ENCODE measurements around the gene ZNF341. TPM values are rescaled to one million over a fixed set of nuclear protein-coding genes. Genes with fewer than 3 reads are reported as not detected.

ZNF341 gene
- total and polyA plus RNA-seq, 7 donors, result 1.2 to 7.9 (median 2.5) TPM

GRCh38 chr20:33686984-33687366, 44.8 kb upstream of the ZNF341 start:
- DNase-seq, result no peak
- H3K4me1 ChIP-seq, result peaks cover 0 to 19% (median 15%) of the 10 kb centered on the region in 4 donors
- 69 to 80% methylated on average over 14 of the region's 14 CpGs for WGBS, 2 donors
- TF ChIP-seq POLR2A (IDR thresholded peaks at IDR 0.05) (no peak), EP300 (IDR thresholded peaks at IDR 0.05) (no peak), CTCF (IDR thresholded peaks at IDR 0.05) (no peak), POLR2AphosphoS5 (IDR thresholded peaks at IDR 0.05) (no peak)
- H3K27me3 ChIP-seq, result no peaks in the 10 kb centered on the region
- peak overlapping the region in 2 of 4 donors; percentile 50 to 51 for H3K4me3 ChIP-seq
- intact Hi-C loops (cut with DNase I), result loop anchor here (5.0 kb wide), 1 partner anchor 45 kb away; the partner anchor contains the start of gene ZNF341
- H3K27ac ChIP-seq, result peak overlapping the region; percentile 46 to 65 (median 62)
- no peaks in the 10 kb centered on the region for H3K9me3 ChIP-seq
- no peaks in the 10 kb centered on the region for H3K36me3 ChIP-seq

DNA sequence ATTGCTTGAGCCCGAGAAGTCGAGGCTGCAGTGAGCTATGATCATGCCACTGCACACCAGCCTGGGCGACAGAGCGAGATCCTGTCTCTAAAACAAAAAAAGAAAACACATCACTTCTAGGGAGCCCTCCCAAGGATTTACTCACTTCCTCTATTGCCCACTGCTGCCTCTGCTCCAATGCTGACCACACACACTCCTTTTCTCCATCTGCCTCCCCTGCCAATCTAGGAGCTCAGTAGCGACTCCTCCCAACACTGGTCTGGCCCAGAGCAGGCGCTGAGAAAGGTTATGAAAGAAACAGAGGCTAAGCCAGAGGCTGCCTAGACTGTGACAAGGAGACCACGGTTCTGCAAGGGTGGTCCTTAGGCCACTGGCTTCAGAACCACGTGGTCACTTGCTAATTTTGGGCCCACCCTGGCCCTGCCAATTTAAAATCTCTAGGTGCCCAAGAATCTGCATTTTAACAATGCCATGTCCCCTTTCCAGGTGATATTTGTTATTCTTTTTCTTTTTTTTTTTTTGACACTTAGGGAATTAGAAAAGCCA, 44.4 kb upstream of the ZNF341 start:
- no peak for TF ChIP-seq POLR2A (IDR thresholded peaks at IDR 0.05)
- TF ChIP-seq EP300 (IDR thresholded peaks at IDR 0.05), result no peak
- no peak for TF ChIP-seq CTCF (IDR thresholded peaks at IDR 0.05)
- TF ChIP-seq POLR2AphosphoS5 (IDR thresholded peaks at IDR 0.05), result no peak
- Histone ChIP-seq H3K27ac (peak overlapping the region in 1 of 4 donors; percentile 65), H3K4me1 (peaks cover 0 to 19% (median 15%) of the 10 kb centered on the region in 4 donors), H3K9me3 (no peaks in the 10 kb centered on the region), H3K27me3 (no peaks in the 10 kb centered on the region), H3K36me3 (no peaks in the 10 kb centered on the region), H3K4me3 (no peak overlapping the region)
- 85 to 88% methylated on average over 8 of the region's 8 CpGs for WGBS, 2 donors
- DNase-seq, result no peak
- intact Hi-C loops (cut with DNase I), result loop anchor here (5.0 kb wide), 1 partner anchor 45 kb away; the partner anchor contains the start of gene ZNF341

DNA sequence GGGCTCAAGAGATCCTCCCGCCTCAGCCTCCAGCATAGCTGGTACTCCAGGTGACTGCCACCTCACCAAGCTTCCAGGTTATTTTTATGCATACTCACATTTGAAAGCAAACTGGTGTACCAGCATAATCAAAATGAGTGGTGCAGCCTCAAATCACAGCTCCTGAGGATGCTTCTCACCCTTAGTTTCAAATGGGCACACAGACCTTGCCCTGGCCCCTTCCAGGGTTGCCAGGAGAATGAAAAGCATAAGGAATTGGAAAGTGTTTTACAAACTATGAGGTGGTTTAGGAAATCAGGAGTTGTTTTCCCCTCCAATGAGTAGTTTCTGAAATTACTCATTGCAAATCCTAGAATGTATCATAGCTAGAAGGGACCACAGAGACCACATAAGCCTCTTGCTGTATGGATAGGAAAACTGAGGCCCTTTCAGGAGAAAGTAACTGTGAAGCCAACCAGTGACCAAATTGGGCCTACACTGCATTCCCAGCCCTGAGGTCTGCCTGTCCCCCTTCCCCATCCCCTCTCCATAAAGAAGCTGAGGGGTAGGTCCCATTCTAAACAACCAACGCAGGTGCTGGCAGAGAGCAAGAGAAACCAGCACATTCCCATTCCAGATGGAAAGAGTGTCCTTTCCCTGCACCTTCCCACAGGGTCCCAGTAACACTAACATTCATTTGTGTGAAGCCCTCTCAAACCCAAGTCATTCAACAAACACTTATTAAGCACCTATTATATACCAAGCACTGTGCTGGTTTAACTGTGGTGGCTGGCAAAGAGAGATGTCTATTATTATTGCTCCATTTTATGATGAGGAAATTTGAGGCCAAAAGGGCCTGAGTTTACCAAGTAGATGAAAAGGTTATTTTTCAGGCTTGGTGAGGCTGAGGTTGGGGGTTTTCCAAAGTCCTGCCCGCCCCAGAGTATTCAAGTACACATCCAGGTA, 43.5 kb upstream of the ZNF341 start:
- TF ChIP-seq EP300 (IDR thresholded peaks at IDR 0.05), result no peak

GRCh38 chr20:33688938-33689424, 42.8 kb upstream of the ZNF341 start:
- H3K9me3 ChIP-seq, result no peaks in the 10 kb centered on the region
- H3K27me3 ChIP-seq, result no peaks in the 10 kb centered on the region
- H3K36me3 ChIP-seq, result no peaks in the 10 kb centered on the region
- TF ChIP-seq CTCF (IDR thresholded peaks at IDR 0.05) (no peak), POLR2A (IDR thresholded peaks at IDR 0.05) (no peak), EP300 (IDR thresholded peaks at IDR 0.05) (no peak), POLR2AphosphoS5 (IDR thresholded peaks at IDR 0.05) (no peak)
- 91 to 94% methylated on average over 3 of the region's 3 CpGs for WGBS, 2 donors
- no peak overlapping the region for H3K27ac ChIP-seq
- H3K4me1 ChIP-seq, result peaks cover 0 to 23% (median 19%) of the 10 kb centered on the region in 4 donors
- intact Hi-C loops (cut with DNase I), result loop anchor here (5.0 kb wide), 1 partner anchor 43 kb away; the partner anchor contains the start of gene ZNF341
- no peak overlapping the region for H3K4me3 ChIP-seq
- DNase-seq, result no peak

More for the DNA sequence above, 43.5 kb upstream of the ZNF341 start:
- Histone ChIP-seq H3K36me3 (no peaks in the 10 kb centered on the region), H3K9me3 (no peaks in the 10 kb centered on the region), H3K4me3 (no peak overlapping the region), H3K27me3 (no peaks in the 10 kb centered on the region), H3K4me1 (peaks cover 0 to 19% (median 15%) of the 10 kb centered on the region in 4 donors), H3K27ac (no peak overlapping the region)
- whole genome bisulfite sequencing, 2 donors, result 91 to 94% methylated on average over 3 of the region's 3 CpGs
- intact Hi-C loops (cut with DNase I), result loop anchor here (5.0 kb wide), 1 partner anchor 44 kb away; the partner anchor contains the start of gene ZNF341
- no peak for DNase-seq

- intact Hi-C loops (cut with DNase I), result loop anchor here (5.0 kb wide), 1 partner anchor 43 kb away; the partner anchor contains the start of gene ZNF341
Observed at GRCh38 chr20:33689493-33689892, 42.3 kb upstream of the ZNF341 start.

More at GRCh38 chr20:33689493-33689892, 42.3 kb upstream of the ZNF341 start:
- DNase-seq, result no peak
- no peaks in the 10 kb centered on the region for H3K36me3 ChIP-seq
- no peaks in the 10 kb centered on the region for H3K9me3 ChIP-seq
- H3K27me3 ChIP-seq, result no peaks in the 10 kb centered on the region
- H3K4me1 ChIP-seq, result peaks cover 0 to 28% (median 24%) of the 10 kb centered on the region in 4 donors
- TF ChIP-seq EP300 (IDR thresholded peaks at IDR 0.05) (no peak), POLR2A (IDR thresholded peaks at IDR 0.05) (no peak), CTCF (IDR thresholded peaks at IDR 0.05) (no peak), POLR2AphosphoS5 (IDR thresholded peaks at IDR 0.05) (no peak)
- no peak overlapping the region for H3K27ac ChIP-seq
- WGBS, 2 donors, result 91 to 100% methylated on average over 1 of the region's 1 CpG
- H3K4me3 ChIP-seq, result no peak overlapping the region

Data from sigmoid colon (tissue), 7 donors.